H1 (cell line): Measurements from ENCODE around the gene BMAL2. TPM values are rescaled to one million over a fixed set of nuclear protein-coding genes. Genes with fewer than 3 reads are reported as not detected.

Experiments used
- CHD7 ChIP-seq: fragments of 300-600 bp; sonication (generic); IDR thresholded peaks from 2 replicates; pipeline ENCODE4 v1.7.1; 2012; ENCODE audit warnings: low read length, moderate library complexity, mild to moderate bottlenecking, inconsistent platforms; ENCODE audit not compliant: insufficient replicate concordance
- GTF2F1 ChIP-seq: IDR thresholded peaks from 2 replicates; pipeline ENCODE4 v1.6.1; 2012; ENCODE audit warnings: low read depth, low read length, improper control_type of control experiment, borderline replicate concordance
- KDM4A ChIP-seq: IDR thresholded peaks from one replicate; pipeline ENCODE4 v1.7.1; 2012; ENCODE audit warnings: low read depth, mild to moderate bottlenecking, moderate library complexity, low read length, inconsistent platforms; ENCODE audit not compliant: severe bottlenecking
- PHF8 ChIP-seq: fragments of 200-600 bp; sonication (generic); conservative IDR thresholded peaks from 2 replicates; pipeline ENCODE4 v1.7.1; 2012; ENCODE audit warnings: low read depth, mild to moderate bottlenecking, inconsistent platforms, low read length, moderate library complexity
- RAD21 ChIP-seq, 2 experiments: IDR thresholded peaks in 1 of 2; conservative IDR thresholded peaks in 1 of 2; 2 replicates each; pipeline ENCODE4 v1.6.1; 2011; ENCODE audit warnings: low read depth in 2 of 2, low read length in 2 of 2, improper control_type of control experiment in 1 of 2, inconsistent platforms in 1 of 2, mild to moderate bottlenecking in 1 of 2, moderate library complexity in 1 of 2
- SIRT6 ChIP-seq: IDR thresholded peaks from one replicate; pipeline ENCODE4 v1.7.1; 2012; ENCODE audit warnings: low read length, inconsistent platforms
- polyA plus RNA-seq, 7 experiments: library from polyadenylated mRNA; depleted of rRNA in 3 of 7; stranded (reverse) in 5 of 7; unstranded in 2 of 7; fragments of >200 nt in 5 of 7; fragments of 200-250 nt in 2 of 7; gene quantifications; 1 replicate in 5 of 7; 2 replicates in 1 of 7; 4 replicates in 1 of 7; pipeline versions ENCODE4 v1.2.1 to v1.2.3, GENCODE V29; 2011 to 2013; ENCODE audit warnings: missing spikeins in 2 of 7, mixed read lengths in 2 of 7
- total RNA-seq: library from RNA; stranded (reverse); fragmentation: NEBNext Ultra II Directional; extraction: Animal tissue kit (Norgen Biotek cat#: 25700); gene quantifications from 2 replicates; pipeline ENCODE4 v1.2.1, GENCODE V29; 2021

Gene BMAL2
- total and polyA plus RNA-seq, 2 of the 8 experiments (the other 6 are each of a cell fraction or from before 2014, with no cell fraction given) = 3.2 to 20.6 TPM

- no peak for TF ChIP-seq CHD7
- no peak for TF ChIP-seq GTF2F1
- no peak for TF ChIP-seq PHF8
- no peak for TF ChIP-seq RAD21 (IDR thresholded peaks at IDR 0.05 in 1 of 2, conservative IDR thresholded peaks at IDR 0.05 in 1 of 2; ENCODE audit: low read depth in 2 of 2, low read length in 2 of 2)
- no peak for TF ChIP-seq SIRT6
- TF ChIP-seq KDM4A = no peak
Measured at GRCh38 chr12:27382171-27382795, 49.6 kb downstream of the BMAL2 start (continued).
